Dermis lymphatic vessel endothelial cell (primary cell): ENCODE data around the gene ACACB. TPM values are rescaled to one million over a fixed set of nuclear protein-coding genes. Genes with fewer than 3 reads are reported as not detected.

Source experiments
- total RNA-seq: library from RNA; depleted of rRNA; stranded (reverse); fragments of >200 nt; gene quantifications from 2 replicates; pipeline ENCODE4 v1.2.1, GENCODE V29; 2014

Gene ACACB
- 3.1 and 9.1 TPM in 2 replicates for total RNA-seq

DNA sequence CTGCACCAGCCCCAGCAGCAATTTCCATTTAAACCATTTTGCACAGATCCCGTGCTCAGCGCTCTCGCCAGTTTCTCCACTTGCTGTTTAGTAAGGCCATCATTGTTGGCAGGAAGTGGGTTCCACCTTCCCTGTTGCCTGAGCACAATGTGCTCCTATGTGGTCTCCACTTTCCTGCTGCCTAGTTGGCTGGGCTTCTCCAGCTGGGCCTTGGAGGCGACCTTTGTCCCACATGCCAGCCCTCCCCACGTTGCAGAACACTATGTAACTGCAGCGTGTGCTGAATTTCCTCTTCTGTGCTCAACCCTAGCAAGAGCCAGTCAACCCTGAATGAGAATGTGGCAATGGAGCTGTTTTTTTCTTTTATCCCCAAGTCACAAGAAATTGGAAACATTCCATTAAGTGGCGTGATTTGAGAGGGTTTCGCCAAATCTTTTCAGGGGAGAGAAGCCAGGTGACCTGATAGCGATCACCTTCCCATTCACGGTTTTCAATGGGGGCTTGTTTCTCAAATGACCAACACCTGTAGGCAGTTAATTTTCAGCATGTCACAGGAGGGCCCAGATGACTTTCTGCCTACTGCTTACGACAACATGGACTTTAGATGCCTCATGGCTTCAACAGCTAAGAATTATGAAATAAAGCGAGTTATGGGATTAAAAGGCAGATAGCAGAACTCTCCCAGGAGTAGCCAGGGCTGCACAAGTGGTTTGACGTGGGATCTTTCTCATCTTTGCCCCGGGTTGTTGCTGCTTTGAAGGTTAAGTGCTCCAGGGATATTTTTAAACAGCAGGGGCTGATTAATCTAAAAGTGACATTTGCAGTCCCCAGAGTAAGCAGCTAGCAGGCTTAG lies at the start of gene ACACB:
TSS of gene ACACB (plus strand) at position 830 of the 853 bp plus-strand sequence. CDS start 22,819 bp downstream, outside the sequence.

DNA sequence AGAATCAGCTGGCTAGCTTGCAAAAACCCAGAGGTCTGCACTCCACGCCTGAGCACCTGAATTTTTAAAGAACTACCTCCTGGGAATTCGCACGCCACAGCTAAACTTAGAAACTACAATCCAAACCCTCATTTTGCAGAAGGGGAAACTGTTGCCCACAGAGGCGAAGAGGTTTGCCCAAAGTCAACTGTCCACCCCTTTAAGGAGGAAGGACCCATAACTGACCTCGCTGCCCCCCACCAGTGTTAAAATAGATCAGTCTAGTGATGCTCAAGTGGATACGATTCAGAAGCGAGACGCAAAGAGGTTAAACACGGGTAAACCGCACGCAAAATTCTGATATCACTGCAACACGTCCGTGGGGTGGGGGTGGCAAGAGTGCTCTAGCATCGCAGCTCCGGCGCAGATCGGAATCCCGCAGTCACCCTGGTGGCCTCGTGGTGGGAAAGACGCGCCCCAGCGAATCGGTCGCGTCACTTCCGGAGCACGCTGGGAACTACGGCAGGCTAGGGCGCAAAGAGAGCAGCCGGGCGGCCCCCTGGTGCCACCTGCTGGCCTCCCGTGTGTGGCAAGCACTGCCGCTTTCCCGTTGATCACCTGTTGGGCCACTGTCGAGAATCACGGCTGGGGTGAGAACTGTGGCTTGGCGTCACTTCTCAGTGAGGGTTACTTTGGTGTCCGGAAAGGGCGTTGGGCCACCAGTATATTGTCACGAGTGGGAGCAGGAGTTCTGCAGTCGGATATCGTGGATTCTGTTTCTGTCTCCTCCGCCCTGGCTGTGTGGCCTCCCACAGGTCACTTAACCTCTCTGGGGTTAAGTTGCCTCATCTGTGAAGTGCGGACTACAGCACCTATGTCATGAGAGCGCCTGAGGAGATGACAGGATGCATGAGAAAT lies 23.1 kb upstream of the ACACB start, which contains the start of gene ALKBH2:
TSS of gene ALKBH2 (minus strand) at position 451 of the 897 bp plus-strand sequence. CDS start 686 bp downstream, outside the sequence.

GRCh38 chr12:109097435-109098182 lies 18.8 kb upstream of the ACACB start, which contains the start of gene UNG:
TSS of gene UNG (plus strand) at chr12:109097597. CDS start at chr12:109097680, 83 bp downstream.

GRCh38 chr12:109308534-109309380 lies 192.4 kb downstream of the ACACB start, which contains the start of gene FOXN4:
TSS of gene FOXN4 (minus strand) at chr12:109309284. CDS start at chr12:109308321, 963 bp downstream.

Other genes with a start within 250 kb of the ACACB start
- gene DAO, start 236.5 kb upstream of the ACACB start, total RNA-seq, result not detected in 2 replicates
- not detected in 2 replicates for gene SVOP, start 95.5 kb upstream of the ACACB start, total RNA-seq
- gene USP30, start 64.0 kb upstream of the ACACB start, total RNA-seq, result 5.5 and 6.5 TPM in 2 replicates
- gene ALKBH2, start 23.1 kb upstream of the ACACB start, total RNA-seq, result 3.4 and 9.4 TPM in 2 replicates
- gene UNG, start 19.0 kb upstream of the ACACB start, total RNA-seq, result 19.6 and 21.3 TPM in 2 replicates
- not detected in 2 replicates for gene FOXN4, start 192.7 kb downstream of the ACACB start, total RNA-seq
- not detected in 2 replicates for gene MYO1H, start 231.3 kb downstream of the ACACB start, total RNA-seq